OCI-LY7 (cell line): Measurements from ENCODE around the gene HTD2.

Experiments used
- CTCF ChIP-seq: fragments of 200-600 bp; sonication (generic); conservative IDR thresholded peaks from 2 replicates; pipeline ENCODE4 v1.5.1; 2014; ENCODE audit warnings: mild to moderate bottlenecking, antibody characterized with exemption, low read length, moderate library complexity, mixed read lengths
- EZH2phosphoT487 ChIP-seq: fragments of 200-600 bp; sonication (generic); IDR thresholded peaks from 2 replicates; pipeline ENCODE4 v1.6.1; 2018; ENCODE audit warnings: low read depth, borderline replicate concordance, mild to moderate bottlenecking, mixed run types, antibody characterized with exemption, low read length, moderate library complexity, mixed read lengths

- TF ChIP-seq CTCF (peak; percentile 57), EZH2phosphoT487 (no peak)
Measured at GRCh38 chr3:58334506-58334884, 28.2 kb downstream of the HTD2 start.
